Naive B cell (primary cell): ENCODE results near the gene KIF25. TPM values are rescaled to one million over a fixed set of nuclear protein-coding genes. Genes with fewer than 3 reads are reported as not detected.
"Not testable (repeated sequence)": the region's sequence is repeated elsewhere in the genome, so short reads cannot be mapped to it uniquely, and the experiment has no call there.

Source experiments
- ATAC-seq, 2 donors: fragments of 150-1000 bp; cut with Tn5 transposase; 2 replicates each; pipeline ENCODE4 v1.10.0; 2021; ENCODE audit warnings: low read depth in 2 of 2, mild to moderate bottlenecking in 2 of 2, moderate library complexity in 2 of 2
- DNase-seq: peaks from one replicate; pipeline ENCODE4 v3.0.0; 2022
- H3K27ac Mint-ChIP-seq, 6 donors: one replicate each; pipeline ENCODE4 v1.8.0; 2020 to 2022; ENCODE audit warnings: mild to moderate bottlenecking in 6 of 6, mixed read lengths in 6 of 6, moderate library complexity in 5 of 6, inconsistent platforms in 2 of 6
- H3K27me3 Mint-ChIP-seq, 3 donors: one replicate each; pipeline ENCODE4 v1.8.0; 2021 to 2022; ENCODE audit warnings: mixed read lengths in 3 of 3, mild to moderate bottlenecking in 1 of 3
- H3K36me3 Mint-ChIP-seq, 2 donors: one replicate each; pipeline ENCODE4 v1.8.0; 2020 to 2022; ENCODE audit warnings: mixed read lengths in 2 of 2, inconsistent platforms in 1 of 2, mild to moderate bottlenecking in 1 of 2
- H3K4me1 Mint-ChIP-seq, 3 donors: one replicate each; pipeline ENCODE4 v1.8.0; 2020 to 2022; ENCODE audit warnings: mixed read lengths in 3 of 3, inconsistent platforms in 1 of 3, mild to moderate bottlenecking in 1 of 3, moderate library complexity in 1 of 3
- H3K4me3 Mint-ChIP-seq, 8 donors: one replicate each; pipeline ENCODE4 v1.8.0; 2020 to 2022; ENCODE audit warnings: mild to moderate bottlenecking in 8 of 8, mixed read lengths in 8 of 8, moderate library complexity in 8 of 8, inconsistent platforms in 2 of 8
- H3K9me3 Mint-ChIP-seq, 7 donors: one replicate each; pipeline ENCODE4 v1.8.0; 2020 to 2022; ENCODE audit warnings: mixed read lengths in 7 of 7, mild to moderate bottlenecking in 5 of 7, inconsistent platforms in 2 of 7, moderate library complexity in 1 of 7
- polyA plus RNA-seq, 6 donors: library from polyadenylated mRNA; unstranded; fragments of 300-500 nt; fragmentation: Illumina TruSeq; gene quantifications; one replicate each; pipeline ENCODE4 v1.2.3, GENCODE V29; 2021; ENCODE audit warnings: low read depth in 6 of 6

KIF25 gene
- polyA plus RNA-seq, 6 donors from 2014 or later, result not detected

DNA sequence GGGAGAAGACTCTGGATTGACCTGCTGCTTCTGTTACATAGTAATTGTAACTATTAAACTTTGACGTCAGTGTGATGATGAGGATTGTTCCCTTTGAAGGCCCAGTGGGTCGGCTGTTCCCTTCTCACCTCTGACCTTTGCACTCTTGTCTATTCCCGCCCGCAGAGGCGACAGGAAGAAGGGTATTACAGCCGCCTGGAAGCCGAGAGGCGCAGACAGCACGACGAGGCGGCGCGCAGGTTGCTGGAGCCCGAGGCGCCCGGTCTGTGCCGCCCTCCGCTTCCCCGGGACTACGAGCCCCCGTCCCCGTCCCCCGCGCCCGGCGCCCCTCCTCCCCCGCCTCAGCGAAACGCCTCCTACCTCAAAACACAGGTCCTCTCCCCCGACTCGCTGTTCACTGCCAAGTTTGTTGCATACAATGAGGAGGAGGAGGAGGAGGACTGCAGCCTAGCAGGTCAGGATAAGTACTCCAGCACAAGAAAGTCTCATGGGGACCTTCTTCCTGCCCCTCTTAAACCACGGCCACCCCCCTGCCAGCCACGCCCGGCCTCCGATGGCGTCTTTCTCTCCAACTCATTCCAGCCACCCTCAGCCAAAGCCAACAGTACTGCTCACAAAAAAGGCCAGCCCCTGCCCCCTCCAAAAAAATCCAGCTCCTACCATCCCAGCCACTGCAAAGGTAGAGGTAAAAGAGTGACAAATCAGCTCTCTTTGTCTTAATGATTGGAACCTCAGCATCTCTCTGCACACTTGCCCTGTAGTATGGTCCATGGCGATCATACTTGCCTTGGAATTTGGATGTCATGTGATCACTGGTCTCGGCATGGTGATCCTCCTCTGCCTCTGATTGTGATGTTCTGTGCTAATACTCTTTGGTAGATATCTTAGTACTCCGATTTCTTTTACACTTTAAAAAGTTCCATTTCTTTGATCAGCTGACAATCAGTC is 31.6 kb upstream of the KIF25 start:
- Mint-ChIP-seq H3K27ac (peak overlapping the region in 1 of 6 donors; percentile 77), H3K27me3 (no peaks in the 10 kb centered on the region), H3K36me3 (peaks cover 0 to 32% of the 10 kb centered on the region in 2 donors), H3K4me1 (no peaks in the 10 kb centered on the region), H3K4me3 (no peak overlapping the region), H3K9me3 (peaks cover 0 to 3% (median 0%) of the 10 kb centered on the region in 7 donors)
- ATAC-seq (no peak), DNase-seq (no peak)

GRCh38 chr6:167966540-167966905 is 30.9 kb upstream of the KIF25 start:
- no peak overlapping the region for H3K4me3 Mint-ChIP-seq
- DNase-seq (no peak), ATAC-seq (no peak)
- peak overlapping the region in 1 of 6 donors; percentile 77 for H3K27ac Mint-ChIP-seq
- H3K27me3 Mint-ChIP-seq, result no peaks in the 10 kb centered on the region
- no peaks in the 10 kb centered on the region for H3K4me1 Mint-ChIP-seq
- H3K36me3 Mint-ChIP-seq, result peaks cover 0 to 32% of the 10 kb centered on the region in 2 donors
- H3K9me3 Mint-ChIP-seq, result peaks cover 0 to 3% (median 0%) of the 10 kb centered on the region in 7 donors

- peaks cover 0 to 3% (median under 1%) of the 10 kb centered on the region in 3 donors for H3K27me3 Mint-ChIP-seq
- H3K9me3 Mint-ChIP-seq, result peaks cover 0 to 3% (median 0%) of the 10 kb centered on the region in 7 donors
- H3K36me3 Mint-ChIP-seq, result peaks cover 0 to 28% of the 10 kb centered on the region in 2 donors
- H3K27ac Mint-ChIP-seq, result no peak overlapping the region
- no peak for ATAC-seq
- H3K4me3 Mint-ChIP-seq, result no peak overlapping the region
- H3K4me1 Mint-ChIP-seq, result no peaks in the 10 kb centered on the region
- no peak for DNase-seq
Observed at GRCh38 chr6:167968091-167968490, 29.4 kb upstream of the KIF25 start.

- Mint-ChIP-seq H3K9me3 (peaks cover 0 to 3% (median 0%) of the 10 kb centered on the region in 7 donors), H3K27ac (no peak overlapping the region), H3K4me3 (no peak overlapping the region), H3K36me3 (peaks cover 0 to 24% of the 10 kb centered on the region in 2 donors), H3K4me1 (no peaks in the 10 kb centered on the region), H3K27me3 (peaks cover 0 to 11% (median 8%) of the 10 kb centered on the region in 3 donors)
- DNase-seq, result no peak
- no peak for ATAC-seq
Observed at GRCh38 chr6:167970230-167970629, 27.2 kb upstream of the KIF25 start.

DNA sequence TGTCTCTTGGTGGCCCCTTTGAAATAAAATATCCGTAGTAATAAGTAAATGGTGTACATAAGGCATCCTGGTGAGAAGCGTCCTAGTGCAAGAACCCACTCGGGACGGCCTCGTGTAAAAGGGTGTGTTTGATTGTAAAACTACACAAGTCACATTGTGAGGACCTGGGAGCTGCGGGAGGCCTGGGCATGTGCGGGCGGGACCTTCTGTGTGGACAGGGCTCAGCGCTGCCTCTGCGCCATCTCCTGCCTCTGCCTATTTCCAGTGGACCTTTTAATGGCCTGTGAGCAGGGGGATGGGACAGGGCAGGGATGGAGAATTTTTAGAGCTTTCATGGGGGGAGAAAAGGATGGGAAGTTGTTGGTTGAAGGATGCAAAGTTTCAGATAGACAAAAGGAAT is 25.3 kb upstream of the KIF25 start:
- H3K4me3 Mint-ChIP-seq, result no peak overlapping the region
- H3K27ac Mint-ChIP-seq, result no peak overlapping the region
- peaks cover 0 to 11% (median 8%) of the 10 kb centered on the region in 3 donors for H3K27me3 Mint-ChIP-seq
- ATAC-seq, result no peak
- H3K9me3 Mint-ChIP-seq, result peaks cover 0 to 3% (median 0%) of the 10 kb centered on the region in 7 donors
- H3K4me1 Mint-ChIP-seq, result peaks cover 0 to 3% (median 0%) of the 10 kb centered on the region in 3 donors
- H3K36me3 Mint-ChIP-seq, result peaks cover 0 to 10% of the 10 kb centered on the region in 2 donors
- DNase-seq, result no peak

- peaks cover 0 to 11% (median 8%) of the 10 kb centered on the region in 3 donors for H3K27me3 Mint-ChIP-seq
- ATAC-seq (no peak), DNase-seq (no peak)
- no peak overlapping the region for H3K27ac Mint-ChIP-seq
- peaks cover 0 to 10% of the 10 kb centered on the region in 2 donors for H3K36me3 Mint-ChIP-seq
- H3K4me3 Mint-ChIP-seq, result no peak overlapping the region
- peaks cover 0 to 3% (median 0%) of the 10 kb centered on the region in 3 donors for H3K4me1 Mint-ChIP-seq
- peaks cover 0 to 1% (median 0%) of the 10 kb centered on the region in 7 donors for H3K9me3 Mint-ChIP-seq
Observed at GRCh38 chr6:167973148-167973885, 24.2 kb upstream of the KIF25 start.

GRCh38 chr6:167974640-167975344 is 22.7 kb upstream of the KIF25 start:
- DNase-seq, result no peak
- H3K4me3 Mint-ChIP-seq, result no peak overlapping the region
- H3K27ac Mint-ChIP-seq, result peak overlapping the region in 2 of 6 donors; percentile 0 to 3
- H3K9me3 Mint-ChIP-seq, result peaks cover 0 to 1% (median 0%) of the 10 kb centered on the region in 7 donors
- no peak for ATAC-seq
- peaks cover 0 to 5% of the 10 kb centered on the region in 2 donors for H3K36me3 Mint-ChIP-seq
- peaks cover 0 to 3% (median 0%) of the 10 kb centered on the region in 3 donors for H3K4me1 Mint-ChIP-seq
- H3K27me3 Mint-ChIP-seq, result peaks cover 0 to 11% (median 8%) of the 10 kb centered on the region in 3 donors

DNA sequence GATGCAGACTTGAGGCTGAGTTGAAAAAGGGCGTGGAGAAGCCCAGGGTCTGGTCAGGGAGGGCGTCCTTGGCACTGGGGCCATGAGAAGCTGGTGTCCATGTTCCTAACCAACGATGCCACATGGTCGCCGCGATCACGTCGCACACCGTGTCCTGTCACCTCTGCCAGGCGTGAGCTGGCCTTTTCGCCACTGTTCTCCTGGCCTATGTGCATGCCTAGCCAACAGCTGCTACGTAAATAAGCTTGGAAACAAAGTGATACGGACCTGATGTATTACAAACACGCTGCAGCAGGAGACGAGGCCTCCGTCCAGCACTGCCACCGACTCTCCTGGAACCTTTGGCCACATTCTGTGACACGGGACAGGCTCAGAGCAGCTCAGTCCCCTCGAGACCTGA is 22.0 kb upstream of the KIF25 start:
- DNase-seq (no peak), ATAC-seq (no peak)
- H3K9me3 Mint-ChIP-seq, result peaks cover 0 to 2% (median 0%) of the 10 kb centered on the region in 7 donors
- peaks cover 0 to 16% (median 8%) of the 10 kb centered on the region in 3 donors for H3K27me3 Mint-ChIP-seq
- no peak overlapping the region for H3K4me3 Mint-ChIP-seq
- no peaks in the 10 kb centered on the region for H3K36me3 Mint-ChIP-seq
- H3K27ac Mint-ChIP-seq, result peak overlapping the region in 1 of 6 donors; percentile 33
- H3K4me1 Mint-ChIP-seq, result peaks cover 0 to 3% (median 0%) of the 10 kb centered on the region in 3 donors

- H3K9me3 Mint-ChIP-seq, DNase-seq, H3K4me3 Mint-ChIP-seq, ATAC-seq, H3K27ac Mint-ChIP-seq, H3K4me1 Mint-ChIP-seq, H3K36me3 Mint-ChIP-seq: not testable (repeated sequence)
- peaks cover 0 to 16% (median 8%) of the 10 kb centered on the region in 3 donors for H3K27me3 Mint-ChIP-seq
Observed at GRCh38 chr6:167976116-167976657, 21.3 kb upstream of the KIF25 start.

GRCh38 chr6:167976708-167977107 is 20.8 kb upstream of the KIF25 start:
- Mint-ChIP-seq H3K9me3 (peaks cover 0 to 2% (median 0%) of the 10 kb centered on the region in 7 donors), H3K27me3 (peaks cover 0 to 16% (median 8%) of the 10 kb centered on the region in 3 donors), H3K36me3 (no peaks in the 10 kb centered on the region), H3K4me1 (peaks cover 0 to 3% (median 0%) of the 10 kb centered on the region in 3 donors), H3K4me3 (no peak overlapping the region), H3K27ac (peak overlapping the region in 1 of 6 donors; percentile 85)
- DNase-seq (no peak), ATAC-seq (no peak)

DNA sequence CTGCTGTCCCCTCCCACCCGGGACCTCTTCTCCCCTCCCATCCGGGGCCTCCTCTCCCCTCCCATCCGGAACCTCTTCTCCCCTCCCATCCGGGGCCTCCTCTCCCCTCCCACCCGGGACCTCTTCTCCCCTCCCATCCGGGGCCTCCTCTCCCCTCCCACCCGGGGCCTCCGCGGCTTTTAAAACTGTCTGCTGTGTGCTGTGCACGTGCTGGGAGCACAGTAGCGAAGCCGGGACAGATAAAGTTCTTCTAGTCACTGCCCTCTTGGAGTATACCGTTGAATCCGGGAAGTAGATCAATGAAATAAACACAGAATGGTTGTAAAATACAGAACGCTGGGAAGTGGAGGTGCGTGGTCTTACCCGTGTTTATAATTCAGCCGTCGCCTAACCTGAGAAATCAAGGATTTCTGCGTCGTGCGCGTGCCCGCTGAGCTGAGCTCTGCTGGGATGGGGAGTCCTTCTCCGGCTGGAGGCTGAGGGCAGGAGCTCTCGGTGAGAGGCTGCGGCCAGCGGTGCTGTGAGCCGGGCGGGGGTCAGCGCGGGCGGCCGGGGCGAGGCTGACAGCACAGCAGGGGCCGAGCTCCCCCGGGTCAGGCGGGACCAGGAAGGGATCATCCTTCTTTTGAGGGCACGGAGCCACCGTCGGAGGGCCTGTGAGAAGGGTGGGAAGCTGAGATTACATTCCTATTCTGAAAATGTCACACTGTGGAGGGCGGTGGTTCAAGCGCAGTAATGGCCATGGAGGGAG is 19.6 kb upstream of the KIF25 start:
- peaks cover 0 to 3% (median 0%) of the 10 kb centered on the region in 3 donors for H3K4me1 Mint-ChIP-seq
- H3K27me3 Mint-ChIP-seq, result peaks cover 0 to 16% (median 7%) of the 10 kb centered on the region in 3 donors
- DNase-seq, result no peak
- H3K36me3 Mint-ChIP-seq, result no peaks in the 10 kb centered on the region
- H3K9me3 Mint-ChIP-seq, result peaks cover 0 to 2% (median 0%) of the 10 kb centered on the region in 7 donors
- H3K4me3 Mint-ChIP-seq, result no peak overlapping the region
- no peak overlapping the region for H3K27ac Mint-ChIP-seq
- ATAC-seq, result no peak

DNA sequence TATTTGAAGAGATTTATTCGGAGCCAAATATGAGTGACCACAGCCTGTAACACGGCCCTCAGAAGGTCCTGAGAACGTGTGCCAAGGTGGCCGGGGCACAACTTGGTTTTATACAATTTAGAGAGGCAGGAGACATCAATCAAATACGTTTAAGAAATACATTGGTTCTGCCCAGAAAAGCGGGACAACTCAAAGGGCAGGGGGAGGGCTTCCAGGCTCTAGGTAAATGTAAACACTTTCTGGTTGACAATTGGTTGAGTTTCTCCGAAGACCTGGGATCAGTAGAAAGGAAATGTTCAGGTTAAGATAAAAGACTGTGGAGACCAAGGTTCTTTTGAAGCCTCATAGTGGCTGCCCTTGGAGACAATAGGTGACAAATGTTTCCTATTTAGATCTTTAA is 18.9 kb upstream of the KIF25 start:
- Mint-ChIP-seq H3K27me3 (peaks cover 0 to 11% (median 0%) of the 10 kb centered on the region in 3 donors), H3K27ac (no peak overlapping the region), H3K4me3 (no peak overlapping the region), H3K4me1 (peaks cover 0 to 3% (median 0%) of the 10 kb centered on the region in 3 donors), H3K9me3 (peaks cover 0 to 3% (median under 1%) of the 10 kb centered on the region in 7 donors), H3K36me3 (no peaks in the 10 kb centered on the region)
- ATAC-seq (no peak), DNase-seq (no peak)
